ENCODE data around the gene IL4I1.

DNA sequence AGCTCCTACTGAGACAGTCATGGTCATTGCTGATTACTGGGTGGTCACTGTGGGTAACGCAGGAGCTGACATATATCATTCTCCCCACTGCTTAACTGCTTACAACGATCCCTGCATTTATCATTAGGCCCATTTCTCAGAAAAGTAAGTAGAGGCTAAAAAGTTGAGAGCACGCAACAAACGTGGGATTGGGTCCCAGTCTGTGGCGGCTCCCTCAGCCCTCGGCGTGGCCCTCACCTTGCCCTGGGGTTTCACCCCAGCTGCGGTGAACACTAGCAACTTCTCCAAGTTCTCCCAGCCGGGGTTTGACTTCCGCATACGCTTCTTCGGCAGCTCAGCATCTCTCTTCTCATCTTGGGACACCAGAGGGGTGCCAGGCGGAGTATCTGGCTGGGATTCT lies 31.8 kb downstream of the IL4I1 start:
- TF ChIP-seq, protein P1, sequence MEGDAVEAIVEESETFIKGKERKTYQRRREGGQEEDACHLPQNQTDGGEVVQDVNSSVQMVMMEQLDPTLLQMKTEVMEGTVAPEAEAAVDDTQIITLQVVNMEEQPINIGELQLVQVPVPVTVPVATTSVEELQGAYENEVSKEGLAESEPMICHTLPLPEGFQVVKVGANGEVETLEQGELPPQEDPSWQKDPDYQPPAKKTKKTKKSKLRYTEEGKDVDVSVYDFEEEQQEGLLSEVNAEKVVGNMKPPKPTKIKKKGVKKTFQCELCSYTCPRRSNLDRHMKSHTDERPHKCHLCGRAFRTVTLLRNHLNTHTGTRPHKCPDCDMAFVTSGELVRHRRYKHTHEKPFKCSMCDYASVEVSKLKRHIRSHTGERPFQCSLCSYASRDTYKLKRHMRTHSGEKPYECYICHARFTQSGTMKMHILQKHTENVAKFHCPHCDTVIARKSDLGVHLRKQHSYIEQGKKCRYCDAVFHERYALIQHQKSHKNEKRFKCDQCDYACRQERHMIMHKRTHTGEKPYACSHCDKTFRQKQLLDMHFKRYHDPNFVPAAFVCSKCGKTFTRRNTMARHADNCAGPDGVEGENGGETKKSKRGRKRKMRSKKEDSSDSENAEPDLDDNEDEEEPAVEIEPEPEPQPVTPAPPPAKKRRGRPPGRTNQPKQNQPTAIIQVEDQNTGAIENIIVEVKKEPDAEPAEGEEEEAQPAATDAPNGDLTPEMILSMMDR (IDR thresholded peaks at IDR 0.05), result no peak
- TF ChIP-seq POLR2A (IDR thresholded peaks at IDR 0.05), result no peak
